Endothelial cell (in vitro differentiated cells): Measurements from ENCODE around the gene GATAD2B. TPM values are rescaled to one million over a fixed set of nuclear protein-coding genes. Genes with fewer than 3 reads are reported as not detected.

Source experiments
- DNase-seq: peaks from one replicate; pipeline ENCODE4 v3.0.0; 2021; ENCODE audit warnings: low spot score
- H3K27ac Mint-ChIP-seq: one replicate; pipeline ENCODE4 v1.8.0; 2021; ENCODE audit warnings: mixed read lengths, inconsistent platforms; ENCODE audit not compliant: unreplicated experiment
- H3K27me3 Mint-ChIP-seq: one replicate; pipeline ENCODE4 v1.8.0; 2021; ENCODE audit warnings: mild to moderate bottlenecking, moderate library complexity, mixed read lengths, inconsistent platforms; ENCODE audit not compliant: unreplicated experiment
- H3K36me3 Mint-ChIP-seq: one replicate; pipeline ENCODE4 v1.8.0; 2021; ENCODE audit warnings: mild to moderate bottlenecking, low read depth, mixed read lengths, inconsistent platforms; ENCODE audit not compliant: unreplicated experiment
- H3K4me1 Mint-ChIP-seq: one replicate; pipeline ENCODE4 v1.8.0; 2021; ENCODE audit warnings: mild to moderate bottlenecking, mixed read lengths, inconsistent platforms; ENCODE audit not compliant: unreplicated experiment
- H3K4me3 Mint-ChIP-seq: one replicate; pipeline ENCODE4 v1.8.0; 2021; ENCODE audit warnings: mild to moderate bottlenecking, mixed read lengths, inconsistent platforms; ENCODE audit not compliant: unreplicated experiment
- H3K9me3 Mint-ChIP-seq: one replicate; pipeline ENCODE4 v1.8.0; 2021; ENCODE audit warnings: mixed read lengths, inconsistent platforms; ENCODE audit not compliant: unreplicated experiment
- total RNA-seq: library from RNA; stranded (reverse); fragmentation: NEBNext Ultra II Directional; extraction: Animal tissue kit (Norgen Biotek cat#: 25700); gene quantifications from one replicate; pipeline ENCODE4 v1.2.1, GENCODE V29; 2021; ENCODE audit not compliant: unreplicated experiment
- TF ChIP-seq, protein P1 (sequence below): fragments of 200-600 bp; sonication (generic); IDR thresholded peaks from one replicate; pipeline ENCODE4 v1.5.0; 2021; ENCODE audit warnings: antibody characterized with exemption; ENCODE audit not compliant: unreplicated experiment

GATAD2B gene
- total RNA-seq, 1 donor from 2014 or later: 45.4 TPM

- H3K4me3 Mint-ChIP-seq: no peak overlapping the region
- H3K27me3 Mint-ChIP-seq: peaks cover 12% of the 10 kb centered on the region
- H3K27ac Mint-ChIP-seq: peak overlapping the region; percentile 16
- no peak for DNase-seq
- H3K9me3 Mint-ChIP-seq: no peaks in the 10 kb centered on the region
- peaks cover 26% of the 10 kb centered on the region for H3K36me3 Mint-ChIP-seq
- no peaks in the 10 kb centered on the region for H3K4me1 Mint-ChIP-seq
- TF ChIP-seq, protein P1, sequence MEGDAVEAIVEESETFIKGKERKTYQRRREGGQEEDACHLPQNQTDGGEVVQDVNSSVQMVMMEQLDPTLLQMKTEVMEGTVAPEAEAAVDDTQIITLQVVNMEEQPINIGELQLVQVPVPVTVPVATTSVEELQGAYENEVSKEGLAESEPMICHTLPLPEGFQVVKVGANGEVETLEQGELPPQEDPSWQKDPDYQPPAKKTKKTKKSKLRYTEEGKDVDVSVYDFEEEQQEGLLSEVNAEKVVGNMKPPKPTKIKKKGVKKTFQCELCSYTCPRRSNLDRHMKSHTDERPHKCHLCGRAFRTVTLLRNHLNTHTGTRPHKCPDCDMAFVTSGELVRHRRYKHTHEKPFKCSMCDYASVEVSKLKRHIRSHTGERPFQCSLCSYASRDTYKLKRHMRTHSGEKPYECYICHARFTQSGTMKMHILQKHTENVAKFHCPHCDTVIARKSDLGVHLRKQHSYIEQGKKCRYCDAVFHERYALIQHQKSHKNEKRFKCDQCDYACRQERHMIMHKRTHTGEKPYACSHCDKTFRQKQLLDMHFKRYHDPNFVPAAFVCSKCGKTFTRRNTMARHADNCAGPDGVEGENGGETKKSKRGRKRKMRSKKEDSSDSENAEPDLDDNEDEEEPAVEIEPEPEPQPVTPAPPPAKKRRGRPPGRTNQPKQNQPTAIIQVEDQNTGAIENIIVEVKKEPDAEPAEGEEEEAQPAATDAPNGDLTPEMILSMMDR: no peak
Measured at GRCh38 chr1:153803470-153804056, 119.2 kb downstream of the GATAD2B start.

- Mint-ChIP-seq H3K9me3 (no peaks in the 10 kb centered on the region), H3K27me3 (peaks cover 11% of the 10 kb centered on the region), H3K4me3 (peak overlapping the region; percentile 47)
Measured at GRCh38 chr1:153801786-153802697, 120.7 kb downstream of the GATAD2B start.

GRCh38 chr1:153801028-153801625 lies 121.6 kb downstream of the GATAD2B start:
- TF ChIP-seq, protein P1: no peak
- peaks cover 18% of the 10 kb centered on the region for H3K36me3 Mint-ChIP-seq
- H3K9me3 Mint-ChIP-seq: no peaks in the 10 kb centered on the region
- no peak for DNase-seq
- H3K27me3 Mint-ChIP-seq: peaks cover 8% of the 10 kb centered on the region
- H3K4me3 Mint-ChIP-seq: no peak overlapping the region
- no peak overlapping the region for H3K27ac Mint-ChIP-seq
- H3K4me1 Mint-ChIP-seq: no peaks in the 10 kb centered on the region

More at GRCh38 chr1:153801786-153802697, 120.7 kb downstream of the GATAD2B start:
- DNase-seq: no peak
- TF ChIP-seq, protein P1: no peak
- Mint-ChIP-seq H3K27ac (peak overlapping the region; percentile 16), H3K36me3 (peaks cover 19% of the 10 kb centered on the region), H3K4me1 (no peaks in the 10 kb centered on the region)

DNA sequence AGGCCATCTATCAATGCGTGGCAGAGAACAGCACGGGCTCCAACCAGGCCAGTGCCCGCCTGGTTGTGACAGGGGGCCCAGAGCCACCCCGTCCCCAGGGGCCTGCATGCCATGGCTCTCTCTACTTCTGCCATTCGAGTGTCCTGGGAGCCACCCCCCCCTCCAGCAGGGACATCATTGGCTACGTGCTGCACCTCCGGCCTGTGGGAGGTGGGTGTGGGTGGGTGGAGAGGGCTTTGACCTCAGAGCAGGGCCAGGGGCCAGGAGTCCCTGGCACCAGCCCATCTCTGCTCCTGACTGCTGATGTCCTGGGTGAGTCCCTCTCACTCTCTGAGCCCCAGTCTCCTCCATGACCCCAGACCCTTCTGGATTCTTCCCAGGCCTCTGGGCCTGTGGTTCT lies 122.3 kb downstream of the GATAD2B start:
- DNase-seq: no peak
- TF ChIP-seq, protein P1: no peak
- H3K27ac Mint-ChIP-seq: no peak overlapping the region
- H3K9me3 Mint-ChIP-seq: no peaks in the 10 kb centered on the region
- H3K27me3 Mint-ChIP-seq: peaks cover 8% of the 10 kb centered on the region
- no peaks in the 10 kb centered on the region for H3K4me1 Mint-ChIP-seq
- H3K4me3 Mint-ChIP-seq: no peak overlapping the region
- peaks cover 16% of the 10 kb centered on the region for H3K36me3 Mint-ChIP-seq
